Activated CD4-positive, alpha-beta T cell treated with anti-CD3 and anti-CD28 coated beads for 36 hours (primary cell): ENCODE data around the gene LRFN3. TPM values are rescaled to one million over a fixed set of nuclear protein-coding genes. Genes with fewer than 3 reads are reported as not detected.
A peak's percentile ranks its signal among the peaks of the same experiment; 100 is the strongest.
"Not testable (repeated sequence)": the region's sequence is repeated elsewhere in the genome, so short reads cannot be mapped to it uniquely, and the experiment has no call there.

Source experiments
- ATAC-seq: fragments of 200-7000 bp; cut with Tn5 transposase; one replicate; pipeline ENCODE4 v1.10.0; 2021; ENCODE audit warnings: mild to moderate bottlenecking, moderate library complexity
- CTCF ChIA-PET: fragments of 350-600 bp; sonication (Branson Sonifier 250); formaldehyde crosslinking; loops from one replicate; lab custom pipeline; 2021; ENCODE audit warnings: antibody characterized with exemption; lab: Charles Lee
- POLR2A ChIA-PET: fragments of 350-600 bp; sonication (Branson Sonifier 250); formaldehyde crosslinking; loops from one replicate; lab custom pipeline; 2021; ENCODE audit warnings: antibody characterized with exemption, inconsistent platforms; lab: Charles Lee
- DNase-seq: peaks from one replicate; pipeline ENCODE4 v3.0.0-alpha.2; 2020
- H3K27ac Mint-ChIP-seq: one replicate; pipeline ENCODE4 v1.8.0; 2021; ENCODE audit warnings: mixed read lengths
- H3K27me3 Mint-ChIP-seq: one replicate; pipeline ENCODE4 v1.8.0; 2021; ENCODE audit warnings: mixed read lengths
- H3K36me3 Mint-ChIP-seq: one replicate; pipeline ENCODE4 v1.8.0; 2021; ENCODE audit warnings: low read depth, mixed read lengths
- H3K4me1 Mint-ChIP-seq: one replicate; pipeline ENCODE4 v1.8.0; 2021; ENCODE audit warnings: mixed read lengths
- H3K4me3 Mint-ChIP-seq: one replicate; pipeline ENCODE4 v1.8.0; 2021; ENCODE audit warnings: mild to moderate bottlenecking, moderate library complexity, mixed read lengths
- H3K9me3 Mint-ChIP-seq: one replicate; pipeline ENCODE4 v1.8.0; 2021; ENCODE audit warnings: low read depth, mixed read lengths
- intact Hi-C, 2 experiments: fragments of 100-400 bp; cut with DNase I in 1 of 2; cut with micrococcal nuclease in 1 of 2; formaldehyde crosslinking; loops; one replicate each; pipeline versions ENCODE4 v1.14.2 to v1.15.1; 2022 to 2024; cut with DNase I, micrococcal nuclease
- total RNA-seq, 2 experiments: library from RNA; stranded (reverse); gene quantifications; one replicate each; pipeline ENCODE4 v1.2.3, GENCODE V29; 2021

The LRFN3 gene
- 1 to 10 TPM; 7.8 to 8.3 TPM for total RNA-seq

DNA sequence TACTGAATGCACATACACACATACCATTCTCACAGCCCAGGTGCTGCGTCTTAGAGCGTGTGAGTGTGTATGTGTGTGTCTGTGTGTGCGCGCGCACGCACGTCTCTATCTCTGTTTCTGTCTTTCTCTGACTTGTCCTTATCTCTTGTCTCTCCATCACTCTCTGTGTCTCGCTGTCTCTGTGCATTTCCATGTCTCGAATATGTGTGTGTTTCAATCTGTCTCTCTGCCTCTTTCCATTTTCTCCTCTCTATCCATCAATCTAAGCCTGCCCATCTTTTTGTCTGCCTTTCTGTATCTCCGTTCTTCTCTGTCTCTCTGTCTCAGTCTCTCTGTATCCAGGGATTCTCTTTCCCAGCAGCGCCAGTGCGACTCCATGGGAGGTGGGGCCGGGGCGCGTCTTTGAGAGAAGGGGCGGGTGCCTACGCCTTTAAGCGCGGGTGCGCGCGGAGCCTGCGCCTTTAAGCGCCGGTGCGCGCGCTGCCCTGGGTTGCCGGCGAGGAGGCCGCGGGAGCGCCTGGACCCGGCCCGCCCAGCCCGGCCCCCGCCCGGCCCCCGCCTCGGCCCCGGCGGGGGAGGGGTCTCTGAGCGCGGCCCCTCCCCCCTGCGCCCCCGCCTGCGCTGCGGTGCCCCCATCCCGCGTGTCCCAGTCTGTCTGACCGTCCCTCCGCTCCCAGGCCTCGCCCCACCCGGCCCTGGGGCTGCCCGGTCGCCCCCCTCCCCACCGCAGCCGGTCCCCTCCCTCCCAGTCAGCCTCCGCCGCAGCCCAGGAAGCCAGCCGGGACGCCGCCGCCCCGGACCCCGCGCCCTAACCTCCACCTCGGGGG, at the start of gene LRFN3:
Gene LRFN3, plus strand, starts transcription at position 464 of the 827 bp plus-strand sequence. CDS start 3,052 bp downstream, outside the sequence.
- intact Hi-C loops = loop anchor here in 1 of 2 experiments (1.0 kb wide), 3 partner anchors 23 to 67 kb away; no protein-coding TSS in a partner anchor
- Mint-ChIP-seq H3K9me3 (no peaks in the 10 kb centered on the region), H3K4me1 (peaks cover 30% of the 10 kb centered on the region), H3K27ac (peak within 1 kb of the TSS; percentile 81), H3K4me3 (peak within 1 kb of the TSS; percentile 84), H3K36me3 (peaks cover 5% of the 10 kb centered on the region), H3K27me3 (no peaks in the 10 kb centered on the region)
- DNase-seq (peak; percentile 81), ATAC-seq (peak; percentile 28)
- CTCF ChIA-PET = interaction anchor here (0.6 to 5.7 kb wide), 2 partner anchors 45 to 54 kb away, joined by 4 to 52 read pairs; no protein-coding TSS in a partner anchor
- POLR2A ChIA-PET = no interaction called here

- no peaks in the 10 kb centered on the region for H3K4me1 Mint-ChIP-seq
- peaks cover 47% of the 10 kb centered on the region for H3K36me3 Mint-ChIP-seq
- no peaks in the 10 kb centered on the region for H3K27me3 Mint-ChIP-seq
- H3K9me3 Mint-ChIP-seq = no peaks in the 10 kb centered on the region
- no peak overlapping the region for H3K4me3 Mint-ChIP-seq
- no peak overlapping the region for H3K27ac Mint-ChIP-seq
- ChIA-PET POLR2A (no interaction called here), CTCF (interaction anchor here (0.7 kb wide), 1 partner anchor 150 kb away, joined by 3 read pairs; no protein-coding TSS in a partner anchor)
- intact Hi-C loops = no loop called here
- DNase-seq (no peak), ATAC-seq (no peak)
These were observed 49.0 kb upstream of the LRFN3 start for GRCh38 chr19:35887197-35887596.

DNA sequence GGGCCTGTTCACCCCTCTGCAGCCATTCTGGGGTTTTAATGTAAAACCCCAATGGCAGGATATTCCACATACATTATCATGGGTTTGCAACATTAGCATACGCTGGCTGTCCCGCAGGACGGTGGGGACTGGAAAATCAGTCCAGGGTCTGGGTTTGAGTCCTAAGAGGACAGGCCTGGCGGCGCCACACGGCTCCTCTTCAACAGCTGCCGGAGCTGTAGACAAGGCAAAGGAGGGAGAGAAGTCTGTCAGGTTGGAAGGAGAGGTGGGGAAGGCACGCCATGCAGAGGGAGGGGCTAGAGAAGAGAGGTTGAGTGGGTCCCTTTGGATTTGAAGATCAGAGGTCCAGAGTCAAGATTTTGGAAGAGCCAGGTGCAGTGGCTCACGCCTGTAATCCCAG, 47.8 kb upstream of the LRFN3 start:
- intact Hi-C loops = no loop called here
- ChIA-PET CTCF (interaction anchor here (0.6 kb wide), 1 partner anchor 333 kb away, joined by 3 read pairs; no protein-coding TSS in a partner anchor), POLR2A (interaction anchor here (0.7 kb wide), 1 partner anchor 42 kb away, joined by 4 read pairs; no protein-coding TSS in a partner anchor)
- Mint-ChIP-seq H3K36me3 (peaks cover 56% of the 10 kb centered on the region), H3K4me1 (peaks cover 7% of the 10 kb centered on the region), H3K27me3 (no peaks in the 10 kb centered on the region), H3K27ac (no peak overlapping the region), H3K4me3 (no peak overlapping the region), H3K9me3 (no peaks in the 10 kb centered on the region)
- DNase-seq (no peak), ATAC-seq (no peak)

DNA sequence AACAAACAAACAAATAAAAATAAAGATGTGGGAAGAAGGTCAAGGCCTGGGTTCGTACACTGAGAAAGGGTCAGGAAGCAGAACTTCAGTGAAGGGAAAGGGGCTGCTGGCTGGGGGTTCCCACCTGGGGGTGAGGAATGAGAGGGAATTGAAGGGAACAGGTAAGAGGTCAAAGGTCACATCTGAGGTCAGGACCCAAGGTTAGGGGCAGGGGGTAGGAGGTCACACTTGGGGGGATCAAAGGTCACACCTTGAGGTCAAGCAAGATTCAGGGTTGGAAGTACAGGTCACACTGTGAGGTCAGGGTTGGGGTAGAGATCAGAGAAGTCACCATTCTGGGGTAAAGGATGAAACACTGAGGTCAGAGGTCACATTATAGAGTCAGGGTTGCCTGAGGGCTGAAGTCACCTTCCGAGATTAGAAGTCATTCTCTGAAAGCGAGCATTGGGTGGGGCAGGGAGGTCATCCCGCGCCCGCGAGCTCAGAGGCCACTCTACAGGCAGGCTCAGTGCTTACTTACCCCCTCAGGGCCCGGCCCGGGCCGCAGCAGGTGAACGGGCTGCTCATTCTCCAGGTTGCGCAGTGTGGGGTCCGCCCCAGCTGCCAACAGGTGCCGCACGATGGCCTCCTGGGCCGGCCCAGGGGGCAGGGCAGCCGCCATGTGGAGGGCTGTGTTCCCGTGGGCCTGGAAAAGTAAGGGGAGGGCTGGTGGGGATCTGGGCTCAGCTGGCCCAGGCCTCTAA, 46.6 kb upstream of the LRFN3 start:
- Mint-ChIP-seq H3K9me3 (no peaks in the 10 kb centered on the region), H3K4me1 (peaks cover 9% of the 10 kb centered on the region), H3K27me3 (no peaks in the 10 kb centered on the region), H3K27ac (no peak overlapping the region), H3K36me3 (peaks cover 64% of the 10 kb centered on the region), H3K4me3 (no peak overlapping the region)
- POLR2A ChIA-PET = no interaction called here
- DNase-seq (no peak), ATAC-seq (no peak)
- intact Hi-C loops = no loop called here
- CTCF ChIA-PET = interaction anchor here (0.6 kb wide), 1 partner anchor 236 kb away, joined by 3 read pairs; no protein-coding TSS in a partner anchor

- H3K4me3 Mint-ChIP-seq = no peak overlapping the region
- intact Hi-C loops = no loop called here
- no peak overlapping the region for H3K27ac Mint-ChIP-seq
- H3K9me3 Mint-ChIP-seq = no peaks in the 10 kb centered on the region
- ATAC-seq = no peak
- no peak for DNase-seq
- ChIA-PET POLR2A (no interaction called here), CTCF (interaction anchor here (1.2 kb wide), 1 partner anchor 10 kb away, joined by 4 read pairs; no protein-coding TSS in a partner anchor)
- peaks cover 11% of the 10 kb centered on the region for H3K4me1 Mint-ChIP-seq
- H3K36me3 Mint-ChIP-seq = peaks cover 68% of the 10 kb centered on the region
- H3K27me3 Mint-ChIP-seq = no peaks in the 10 kb centered on the region
These were observed 46.0 kb upstream of the LRFN3 start for GRCh38 chr19:35890113-35890650.

- H3K27ac Mint-ChIP-seq, DNase-seq, H3K4me3 Mint-ChIP-seq, H3K9me3 Mint-ChIP-seq, POLR2A ChIA-PET, H3K27me3 Mint-ChIP-seq, ATAC-seq, intact Hi-C loops: not testable (repeated sequence)
- CTCF ChIA-PET = interaction anchor here (1.0 to 1.4 kb wide), 4 partner anchors 8 to 45 kb away, joined by 3 to 4 read pairs (median 4); no protein-coding TSS in a partner anchor
- Mint-ChIP-seq H3K36me3 (peaks cover 76% of the 10 kb centered on the region), H3K4me1 (peaks cover 22% of the 10 kb centered on the region)
These were observed 44.4 kb upstream of the LRFN3 start for GRCh38 chr19:35891819-35892218.

DNA sequence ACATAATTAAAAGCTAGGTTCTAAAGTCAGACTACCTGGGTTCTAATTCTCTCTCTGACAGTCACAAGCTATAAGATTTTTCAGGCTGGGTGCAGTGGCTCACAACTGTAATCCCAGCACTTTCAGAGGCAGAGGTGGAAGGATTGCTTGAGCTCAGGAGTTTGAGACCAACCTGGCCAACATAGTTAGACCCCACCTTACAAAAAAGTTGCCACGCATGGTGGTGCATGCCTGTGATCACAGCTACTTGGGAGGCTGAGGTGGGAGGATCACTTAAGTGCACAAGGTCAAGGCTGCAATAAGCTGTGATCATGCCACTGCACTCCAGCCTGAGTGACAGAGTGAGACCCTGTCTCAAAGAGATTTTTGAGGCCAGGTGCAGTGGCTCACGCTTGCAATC, 41.8 kb upstream of the LRFN3 start:
- peaks cover 77% of the 10 kb centered on the region for H3K36me3 Mint-ChIP-seq
- H3K27ac Mint-ChIP-seq = no peak overlapping the region
- no peaks in the 10 kb centered on the region for H3K9me3 Mint-ChIP-seq
- ATAC-seq (no peak), DNase-seq (no peak)
- intact Hi-C loops = no loop called here
- H3K4me3 Mint-ChIP-seq = no peak overlapping the region
- ChIA-PET CTCF (interaction anchor here (0.6 to 1.3 kb wide), 5 partner anchors 11 to 454 kb away, joined by 3 read pairs; no protein-coding TSS in a partner anchor), POLR2A (interaction anchor here (0.6 kb wide), 1 partner anchor 26 kb away, joined by 5 read pairs; no protein-coding TSS in a partner anchor)
- H3K27me3 Mint-ChIP-seq = no peaks in the 10 kb centered on the region
- peaks cover 36% of the 10 kb centered on the region for H3K4me1 Mint-ChIP-seq

DNA sequence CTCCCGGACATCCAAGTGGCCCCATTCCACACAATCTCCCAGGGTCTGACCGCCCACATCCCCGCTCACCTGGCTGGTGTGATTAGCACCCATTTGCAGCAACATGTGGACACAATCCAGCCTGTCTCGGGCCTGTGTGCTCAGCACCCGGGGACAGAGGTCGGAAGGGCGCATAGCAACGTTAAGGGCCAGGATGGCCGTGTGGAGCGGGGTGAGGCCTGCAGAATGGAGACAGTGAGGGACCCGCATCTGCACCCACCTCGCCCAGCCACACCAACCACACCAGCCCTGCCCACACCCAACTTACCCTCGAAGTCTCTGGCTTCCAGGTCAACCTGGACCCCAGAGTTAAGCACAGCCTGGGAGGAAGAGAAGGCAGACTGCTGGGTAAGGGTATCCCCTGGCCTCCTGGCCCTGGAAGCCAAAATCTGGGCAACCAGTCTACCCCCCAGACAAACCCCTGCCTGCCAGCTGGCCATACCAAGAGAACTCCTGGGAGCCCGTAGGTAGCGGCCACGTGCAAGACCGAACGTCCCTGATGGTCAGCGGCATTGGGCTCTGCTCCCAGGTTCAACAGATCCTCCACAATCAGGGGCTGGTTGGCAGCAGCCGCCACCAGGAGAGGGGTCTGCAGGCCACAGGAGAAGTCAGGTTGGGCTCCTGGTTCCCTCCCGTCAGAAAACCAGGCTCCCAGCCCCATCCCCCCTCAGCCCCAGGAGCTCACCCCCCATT, 40.1 kb upstream of the LRFN3 start:
- Mint-ChIP-seq H3K4me1 (peaks cover 42% of the 10 kb centered on the region), H3K27me3 (no peaks in the 10 kb centered on the region), H3K27ac (peak overlapping the region; percentile 59), H3K4me3 (peak overlapping the region; percentile 75), H3K36me3 (peaks cover 66% of the 10 kb centered on the region), H3K9me3 (no peaks in the 10 kb centered on the region)
- ChIA-PET POLR2A (no interaction called here), CTCF (no interaction called here)
- ATAC-seq = no peak
- intact Hi-C loops = no loop called here
- DNase-seq = no peak

DNA sequence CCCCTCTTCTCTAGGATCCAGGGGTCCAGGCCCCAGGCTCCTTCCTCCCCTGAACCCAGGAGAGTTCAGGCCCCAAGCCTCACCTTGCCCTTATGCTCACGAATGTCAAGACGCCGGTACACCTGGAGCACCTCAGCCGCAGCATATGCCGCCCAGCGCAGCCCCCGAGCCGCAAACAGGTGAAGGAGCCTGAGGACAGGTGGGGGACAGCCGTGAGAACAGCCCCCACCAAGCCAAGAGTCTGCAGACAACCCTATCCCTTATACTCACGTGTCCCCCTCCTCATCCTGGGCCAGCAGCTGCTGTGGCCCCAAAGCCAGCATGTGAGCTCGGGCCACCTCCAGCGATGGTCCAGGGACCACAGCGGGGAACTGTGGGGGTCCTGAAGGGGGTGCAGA, 39.5 kb upstream of the LRFN3 start:
- CTCF ChIA-PET = interaction anchor here (2.3 kb wide), 1 partner anchor 35 kb away, joined by 6 read pairs; no protein-coding TSS in a partner anchor
- Mint-ChIP-seq H3K27me3 (no peaks in the 10 kb centered on the region), H3K4me3 (peak overlapping the region; percentile 75), H3K27ac (peak overlapping the region; percentile 55), H3K4me1 (peaks cover 46% of the 10 kb centered on the region), H3K9me3 (no peaks in the 10 kb centered on the region), H3K36me3 (peaks cover 61% of the 10 kb centered on the region)
- POLR2A ChIA-PET = no interaction called here
- ATAC-seq (no peak), DNase-seq (no peak)
- intact Hi-C loops = no loop called here

GRCh38 chr19:35897706-35898451, 38.3 kb upstream of the LRFN3 start:
- Mint-ChIP-seq H3K9me3 (no peaks in the 10 kb centered on the region), H3K36me3 (peaks cover 56% of the 10 kb centered on the region), H3K27ac (peak overlapping the region; percentile 80), H3K4me1 (peaks cover 54% of the 10 kb centered on the region), H3K27me3 (no peaks in the 10 kb centered on the region), H3K4me3 (peak overlapping the region; percentile 75)
- CTCF ChIA-PET = interaction anchor here (2.0 to 2.3 kb wide), 2 partner anchors 15 to 33 kb away, joined by 6 to 11 read pairs; no protein-coding TSS in a partner anchor
- intact Hi-C loops = no loop called here
- POLR2A ChIA-PET = no interaction called here
- ATAC-seq (no peak), DNase-seq (no peak)
